Bronchial epithelial cell (primary cell): Measurements from ENCODE around the gene OTOGL. TPM values are rescaled to one million over a fixed set of nuclear protein-coding genes. Genes with fewer than 3 reads are reported as not detected.

Source experiments
- DNase-seq: peaks from one replicate; pipeline ENCODE4 v3.0.0-alpha.2; 2010; ENCODE audit warnings: low read depth
- FAIRE-seq: peaks from 2 replicates; lab custom pipeline; 2011; peaks lifted over from hg19 to GRCh38; lab: Jason Lieb, UNC
- H3K27me3 ChIP-seq: 2 replicates; pipeline ENCODE4 v1.5.1; 2011; ENCODE audit warnings: low read length; ENCODE audit not compliant: control insufficient read depth, insufficient read depth
- H3K36me3 ChIP-seq: 2 replicates; pipeline ENCODE4 v1.5.1; 2011; ENCODE audit warnings: low read length; ENCODE audit not compliant: control insufficient read depth, insufficient read depth
- H3K4me3 ChIP-seq: 2 replicates; pipeline ENCODE4 v1.5.1; 2011; ENCODE audit warnings: mild to moderate bottlenecking, low read depth, low read length, control low read depth
- total RNA-seq: library from RNA; depleted of rRNA; stranded (reverse); fragments of >200 nt; gene quantifications from 2 replicates; pipeline ENCODE4 v1.2.1, GENCODE V29; 2014
- TF ChIP-seq, protein P1 (sequence below): IDR thresholded peaks from 2 replicates; pipeline ENCODE4 v1.5.1; 2011; ENCODE audit warnings: mild to moderate bottlenecking, moderate library complexity, low read length, control low read depth, inconsistent platforms; ENCODE audit not compliant: insufficient read depth, severe bottlenecking

The OTOGL gene
- total RNA-seq, 1 donor from 2014 or later, result not detected

GRCh38 chr12:80413462-80413861 is 314.1 kb downstream of the OTOGL start:
- Histone ChIP-seq H3K4me3 (no peak overlapping the region), H3K36me3 (no peaks in the 10 kb centered on the region), H3K27me3 (no peaks in the 10 kb centered on the region)
- no peak for DNase-seq
- TF ChIP-seq, protein P1, sequence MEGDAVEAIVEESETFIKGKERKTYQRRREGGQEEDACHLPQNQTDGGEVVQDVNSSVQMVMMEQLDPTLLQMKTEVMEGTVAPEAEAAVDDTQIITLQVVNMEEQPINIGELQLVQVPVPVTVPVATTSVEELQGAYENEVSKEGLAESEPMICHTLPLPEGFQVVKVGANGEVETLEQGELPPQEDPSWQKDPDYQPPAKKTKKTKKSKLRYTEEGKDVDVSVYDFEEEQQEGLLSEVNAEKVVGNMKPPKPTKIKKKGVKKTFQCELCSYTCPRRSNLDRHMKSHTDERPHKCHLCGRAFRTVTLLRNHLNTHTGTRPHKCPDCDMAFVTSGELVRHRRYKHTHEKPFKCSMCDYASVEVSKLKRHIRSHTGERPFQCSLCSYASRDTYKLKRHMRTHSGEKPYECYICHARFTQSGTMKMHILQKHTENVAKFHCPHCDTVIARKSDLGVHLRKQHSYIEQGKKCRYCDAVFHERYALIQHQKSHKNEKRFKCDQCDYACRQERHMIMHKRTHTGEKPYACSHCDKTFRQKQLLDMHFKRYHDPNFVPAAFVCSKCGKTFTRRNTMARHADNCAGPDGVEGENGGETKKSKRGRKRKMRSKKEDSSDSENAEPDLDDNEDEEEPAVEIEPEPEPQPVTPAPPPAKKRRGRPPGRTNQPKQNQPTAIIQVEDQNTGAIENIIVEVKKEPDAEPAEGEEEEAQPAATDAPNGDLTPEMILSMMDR, result no peak
- FAIRE-seq, result no peak

DNA sequence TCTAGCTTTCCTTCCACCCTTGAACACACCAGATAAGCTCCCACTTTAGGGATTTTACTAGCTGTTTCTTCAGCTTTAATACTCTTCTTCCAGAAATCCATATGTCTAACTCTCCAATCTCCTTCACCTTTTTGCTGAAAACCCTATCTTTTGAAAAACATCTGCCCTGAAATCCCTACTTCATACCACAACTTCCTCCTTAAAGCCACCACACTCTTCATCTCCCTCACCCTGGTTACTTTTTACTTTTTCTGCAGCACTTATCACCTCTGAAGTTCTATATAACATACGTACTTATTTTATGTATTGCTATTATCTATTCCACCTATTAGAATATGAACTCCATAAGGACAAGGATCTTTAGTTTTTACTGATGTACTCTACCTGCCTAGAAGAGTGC is 316.1 kb downstream of the OTOGL start:
- TF ChIP-seq, protein P1, result no peak
- Histone ChIP-seq H3K36me3 (no peaks in the 10 kb centered on the region), H3K27me3 (no peaks in the 10 kb centered on the region), H3K4me3 (no peak overlapping the region)
- FAIRE-seq, result no peak
- no peak for DNase-seq

DNA sequence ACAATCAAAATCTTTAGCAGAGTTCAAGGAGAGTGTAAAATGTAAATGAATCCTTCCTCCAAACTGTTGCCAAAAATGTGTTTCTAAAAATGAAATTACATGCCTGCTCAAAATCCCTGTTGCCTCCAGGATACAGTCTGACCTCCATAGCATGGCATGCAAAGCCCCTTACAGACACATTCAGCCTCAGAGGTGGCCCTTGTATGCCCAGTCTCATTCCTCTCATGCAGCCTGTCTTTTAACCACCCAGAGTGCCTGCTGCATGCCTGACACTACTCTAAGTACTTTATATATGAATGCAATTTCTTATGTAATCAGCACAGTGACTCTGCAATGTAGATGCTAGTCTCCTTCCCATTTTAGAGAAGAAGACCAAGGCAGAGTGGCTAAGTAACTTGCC is 320.3 kb downstream of the OTOGL start:
- TF ChIP-seq, protein P1, result no peak
- DNase-seq (no peak), FAIRE-seq (no peak)
- H3K27me3 ChIP-seq, result no peaks in the 10 kb centered on the region
- H3K36me3 ChIP-seq, result no peaks in the 10 kb centered on the region
- no peak overlapping the region for H3K4me3 ChIP-seq

GRCh38 chr12:80420075-80420474 is 320.7 kb downstream of the OTOGL start:
- H3K36me3 ChIP-seq, result no peaks in the 10 kb centered on the region
- no peaks in the 10 kb centered on the region for H3K27me3 ChIP-seq
- DNase-seq (no peak), FAIRE-seq (no peak)
- TF ChIP-seq, protein P1, result no peak
- H3K4me3 ChIP-seq, result no peak overlapping the region

DNA sequence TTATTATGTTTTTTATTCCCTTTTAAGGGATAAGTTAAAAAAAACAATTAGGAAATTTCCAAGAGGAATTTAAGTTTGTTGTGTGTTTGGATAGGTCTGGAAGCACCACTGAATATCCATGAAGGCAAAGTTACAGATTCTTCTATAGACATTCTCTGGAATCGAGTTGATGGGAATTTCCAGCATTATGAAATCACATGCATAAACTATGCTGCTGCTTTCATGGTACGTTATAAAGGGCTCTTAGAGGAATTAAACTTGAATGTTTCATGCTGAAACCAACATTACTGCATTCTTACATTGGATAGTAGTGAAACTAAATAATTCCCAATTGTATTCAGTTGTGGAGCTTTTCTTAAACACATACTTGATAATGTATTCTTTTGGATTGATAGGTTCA is 323.2 kb downstream of the OTOGL start:
- DNase-seq, result peak; percentile 59
- FAIRE-seq, result no peak
- TF ChIP-seq, protein P1, result no peak
- Histone ChIP-seq H3K4me3 (no peak overlapping the region), H3K27me3 (no peaks in the 10 kb centered on the region), H3K36me3 (no peaks in the 10 kb centered on the region)

Other genes with a start within 250 kb of the OTOGL start
- gene PPP1R12A, start 164.4 kb upstream of the OTOGL start, total RNA-seq, result 56.9 and 86.9 TPM in 2 replicates